GM12878 (cell line): ENCODE data around the gene DNAJA2. TPM values are rescaled to one million over a fixed set of nuclear protein-coding genes. Genes with fewer than 3 reads are reported as not detected.

Experiments
- ATAC-seq: fragments of 200-7000 bp; cut with Tn5 transposase; 3 replicates; pipeline ENCODE4 v1.9.1; 2020; ENCODE audit warnings: mild to moderate bottlenecking, moderate library complexity
- BruUV-seq: library from RNA; stranded (reverse); fragments of 400-500 nt; replicated peaks from 2 replicates; lab custom pipeline; 2021; lab: Mats Ljungman, UMichigan
- CTCF ChIA-PET: fragments of 300-600 bp; sonication (Branson Sonifier 250); formaldehyde crosslinking; extraction: SDS; loops from one replicate; lab custom pipeline; 2021; ENCODE audit warnings: inconsistent platforms; lab: Yijun Ruan, JAX
- POLR2A ChIA-PET: fragments of 350-600 bp; formaldehyde crosslinking; extraction: SDS; loops from one replicate; lab custom pipeline; 2021; ENCODE audit warnings: inconsistent platforms; lab: Charles Lee
- RAD21 ChIA-PET: fragments of 300-600 bp; sonication (Branson Sonifier 250); formaldehyde crosslinking; loops from one replicate; lab custom pipeline; 2023; ENCODE audit warnings: antibody characterized with exemption; ENCODE audit not compliant: unreplicated experiment; lab: Charles Lee
- SMC1A ChIA-PET: fragments of 300-600 bp; sonication (Branson Sonifier 250); formaldehyde crosslinking; loops from one replicate; lab custom pipeline; 2023; ENCODE audit not compliant: unreplicated experiment, uncharacterized antibody; lab: Charles Lee
- DNase-seq: peaks from one replicate; pipeline ENCODE4 v3.0.0-alpha.2; 2011; ENCODE audit warnings: low read depth, low spot score
- FAIRE-seq: peaks from 3 replicates; lab custom pipeline; 2011; peaks lifted over from hg19 to GRCh38; lab: Jason Lieb, UNC
- H2AFZ ChIP-seq: 2 replicates; pipeline ENCODE4 v1.6.0; 2011; ENCODE audit warnings: low read depth, low read length, control low read depth; ENCODE audit not compliant: control insufficient read depth
- H3K27ac ChIP-seq: 2 replicates; pipeline ENCODE4 v1.5.1; 2011; ENCODE audit warnings: control low read depth; ENCODE audit not compliant: control insufficient read depth, insufficient read depth
- H3K27me3 ChIP-seq, 2 experiments: replicated peaks in 1 of 2; 2 replicates each; pipeline versions ENCODE4 v1.6.0 to v1.6.1; 2011; ENCODE audit warnings: low read length in 1 of 2; ENCODE audit not compliant: control insufficient read depth in 2 of 2, insufficient read depth in 2 of 2
- H3K36me3 ChIP-seq, 2 experiments: 2 replicates each; pipeline ENCODE4 v1.5.1; 2011; ENCODE audit warnings: low read length in 1 of 2; ENCODE audit not compliant: control insufficient read depth in 2 of 2, insufficient read depth in 2 of 2
- H3K4me1 ChIP-seq: 2 replicates; pipeline ENCODE4 v1.6.1; 2011; ENCODE audit warnings: mild to moderate bottlenecking, low read length, moderate library complexity, mixed read lengths; ENCODE audit not compliant: control insufficient read depth, insufficient read depth
- H3K4me2 ChIP-seq: 2 replicates; pipeline ENCODE4 v1.6.0; 2011; ENCODE audit warnings: control low read depth; ENCODE audit not compliant: control insufficient read depth, insufficient read depth
- H3K4me3 ChIP-seq: fragments of 200-600 bp; sonication (generic); 2 replicates; pipeline ENCODE4 v1.5.1; 2016
- H3K79me2 ChIP-seq: 2 replicates; pipeline ENCODE4 v1.6.0; 2011; ENCODE audit warnings: low read length; ENCODE audit not compliant: control insufficient read depth, insufficient read depth
- H3K9ac ChIP-seq: 2 replicates; pipeline ENCODE4 v1.8.0; 2011; ENCODE audit warnings: low read length, control low read depth, mixed read lengths; ENCODE audit not compliant: control insufficient read depth, insufficient read depth
- H3K9me3 ChIP-seq: replicated peaks from 3 replicates; pipeline ENCODE4 v1.5.1; 2011; ENCODE audit warnings: mild to moderate bottlenecking, low read length; ENCODE audit not compliant: control insufficient read depth, insufficient read depth
- H4K20me1 ChIP-seq: 2 replicates; pipeline ENCODE4 v1.6.0; 2011; ENCODE audit not compliant: control insufficient read depth, insufficient read depth
- ATF7 ChIP-seq: fragments of 450-650 bp; IDR thresholded peaks from 2 replicates; pipeline ENCODE4 v1.6.1; 2016; ENCODE audit warnings: low read depth, mild to moderate bottlenecking
- BMI1 ChIP-seq: fragments of 450-650 bp; IDR thresholded peaks from 2 replicates; pipeline ENCODE4 v1.6.1; 2016; ENCODE audit warnings: mild to moderate bottlenecking, moderate library complexity, borderline replicate concordance
- BRCA1 ChIP-seq: IDR thresholded peaks from 2 replicates; pipeline ENCODE4 v1.6.1; 2011; ENCODE audit warnings: low read depth, low read length, improper control_type of control experiment
- CHD1 ChIP-seq: IDR thresholded peaks from 2 replicates; pipeline ENCODE4 v1.6.1; 2012; ENCODE audit warnings: low read depth, low read length, improper control_type of control experiment
- CREB1 ChIP-seq: IDR thresholded peaks from 2 replicates; pipeline ENCODE4 v1.6.1; 2012; ENCODE audit warnings: low read depth, mild to moderate bottlenecking, inconsistent platforms
- CREM ChIP-seq: IDR thresholded peaks from 2 replicates; pipeline ENCODE4 v1.6.1; 2014; ENCODE audit warnings: antibody characterized with exemption, low read depth
- EP300 ChIP-seq, 2 experiments: fragments of 150-350 bp in 1 of 2; IDR thresholded peaks; 2 replicates each; pipeline ENCODE4 v1.6.1; 2011 to 2012; ENCODE audit warnings: low read depth in 2 of 2, low read length in 2 of 2, borderline replicate concordance in 1 of 2, improper control_type of control experiment in 1 of 2, inconsistent platforms in 1 of 2; ENCODE audit not compliant: control insufficient read depth in 1 of 2
- IKZF1 ChIP-seq: fragments of 450-650 bp; conservative IDR thresholded peaks from 2 replicates; pipeline ENCODE4 v1.6.1; 2017; ENCODE audit warnings: antibody characterized with exemption, mild to moderate bottlenecking
- IKZF2 ChIP-seq, 2 experiments: fragments of 450-650 bp; IDR thresholded peaks; 2 replicates each; pipeline ENCODE4 v1.6.1; 2017; ENCODE audit warnings: mild to moderate bottlenecking in 2 of 2, moderate library complexity in 2 of 2
- IRF4 ChIP-seq: IDR thresholded peaks from 2 replicates; pipeline ENCODE4 v1.6.1; 2011; ENCODE audit warnings: low read depth, low read length
- KAT2A ChIP-seq: conservative IDR thresholded peaks from 2 replicates; pipeline ENCODE4 v1.6.1; 2011; ENCODE audit warnings: low read depth, low read length; ENCODE audit not compliant: control insufficient read depth
- KDM1A ChIP-seq: fragments of 200-600 bp; sonication (generic); IDR thresholded peaks from 2 replicates; pipeline ENCODE4 v1.6.1; 2016; ENCODE audit warnings: borderline replicate concordance
- LARP7 ChIP-seq: fragments of 450-650 bp; IDR thresholded peaks from 2 replicates; pipeline ENCODE4 v1.6.1; 2017; ENCODE audit warnings: mild to moderate bottlenecking
- NFIC ChIP-seq: IDR thresholded peaks from 2 replicates; pipeline ENCODE4 v1.6.1; 2012; ENCODE audit warnings: low read depth, mild to moderate bottlenecking, inconsistent platforms, low read length, moderate library complexity
- RAD51 ChIP-seq: fragments of 450-650 bp; IDR thresholded peaks from 2 replicates; pipeline ENCODE4 v1.6.1; 2016; ENCODE audit warnings: moderate library complexity, mild to moderate bottlenecking, inconsistent platforms
- SMAD1 ChIP-seq: fragments of 450-650 bp; IDR thresholded peaks from 2 replicates; pipeline ENCODE4 v1.6.1; 2018; ENCODE audit warnings: mild to moderate bottlenecking, low read depth; ENCODE audit not compliant: partially characterized antibody
- SPI1 ChIP-seq: IDR thresholded peaks from 2 replicates; pipeline ENCODE4 v1.6.1; 2011; ENCODE audit warnings: low read depth, mild to moderate bottlenecking, low read length, moderate library complexity, borderline replicate concordance; ENCODE audit not compliant: insufficient read depth
- ZNF217 ChIP-seq: fragments of 450-650 bp; IDR thresholded peaks from 2 replicates; pipeline ENCODE4 v1.6.1; 2017; ENCODE audit warnings: antibody characterized with exemption, mild to moderate bottlenecking
- ZNF274 ChIP-seq: IDR thresholded peaks from one replicate; pipeline ENCODE4 v1.8.0; 2011; ENCODE audit not compliant: insufficient read length, insufficient read depth
- ZSCAN29 ChIP-seq: fragments of 450-650 bp; IDR thresholded peaks from 2 replicates; pipeline ENCODE4 v1.6.1; 2017; ENCODE audit warnings: mild to moderate bottlenecking, moderate library complexity
- WGBS: methylation state at CpG from one replicate; pipeline ENCODE4 v1.1.6; 2016; ENCODE audit warnings: low lambda C conversion rate; ENCODE audit not compliant: insufficient replicate concordance, insufficient coverage; ENCODE audit errors: missing lambda C conversion rate; 5-methylcytosine and 5-hydroxymethylcytosine counted together
- in situ Hi-C: fragments of 300-500 bp; cut with MboI; formaldehyde crosslinking; loops from 9 replicates; pipeline ENCODE4 v1.14.3; 2018; ENCODE audit warnings: mixed read lengths
- intact Hi-C: fragments of 100-400 bp; cut with micrococcal nuclease; formaldehyde crosslinking; loops from one replicate; pipeline ENCODE4 v1.14.2; 2022; ENCODE audit not compliant: unreplicated experiment
- polyA plus RNA-seq, 11 experiments: library from polyadenylated mRNA; depleted of rRNA in 4 of 11; unstranded in 6 of 11; stranded (reverse) in 5 of 11; fragments of >200 nt; fragmentation: Nextera tagmentation in 4 of 11; fragmentation: Illumina TruSeq in 1 of 11; extraction: Ambion mirVana in 4 of 11; extraction: Trizol in 1 of 11; gene quantifications; 1 replicate in 1 of 11; 2 replicates in 10 of 11; pipeline versions ENCODE4 v1.2.1 to v1.2.3, GENCODE V29; 2011 to 2016; ENCODE audit warnings: inconsistent platforms in 2 of 11, missing spikeins in 2 of 11, low read depth in 1 of 11
- total RNA-seq, 4 experiments: library from RNA; depleted of rRNA in 3 of 4; stranded (reverse); fragments of >200 nt in 3 of 4; fragmentation: Illumina TruSeq in 1 of 4; extraction: Trizol in 1 of 4; gene quantifications; 2 replicates each; pipeline versions ENCODE4 v1.2.1 to v1.2.3, GENCODE V29; 2013 to 2021
- TF ChIP-seq, protein P1 (sequence below): fragments of 150-350 bp; IDR thresholded peaks from 2 replicates; pipeline ENCODE4 v1.6.1; 2016; ENCODE audit warnings: low read depth, low read length
- TF ChIP-seq, protein P2 (sequence below): IDR thresholded peaks from 2 replicates; pipeline ENCODE4 v1.6.1; 2011; ENCODE audit warnings: borderline replicate concordance, low read depth, mild to moderate bottlenecking, moderate library complexity, mixed read lengths, low read length; ENCODE audit not compliant: insufficient read depth; ENCODE audit errors: extremely low read length
- TF ChIP-seq, protein P3 (sequence below): fragments of 450-650 bp; IDR thresholded peaks from 2 replicates; pipeline ENCODE4 v1.6.1; 2016; ENCODE audit warnings: mild to moderate bottlenecking

DNAJA2 gene
- total and polyA plus RNA-seq, 10 of the 15 experiments (the other 5 are each of a cell fraction or from before 2014, with no cell fraction given) = 26.2 to 96.4 (median 58.1) TPM

DNA sequence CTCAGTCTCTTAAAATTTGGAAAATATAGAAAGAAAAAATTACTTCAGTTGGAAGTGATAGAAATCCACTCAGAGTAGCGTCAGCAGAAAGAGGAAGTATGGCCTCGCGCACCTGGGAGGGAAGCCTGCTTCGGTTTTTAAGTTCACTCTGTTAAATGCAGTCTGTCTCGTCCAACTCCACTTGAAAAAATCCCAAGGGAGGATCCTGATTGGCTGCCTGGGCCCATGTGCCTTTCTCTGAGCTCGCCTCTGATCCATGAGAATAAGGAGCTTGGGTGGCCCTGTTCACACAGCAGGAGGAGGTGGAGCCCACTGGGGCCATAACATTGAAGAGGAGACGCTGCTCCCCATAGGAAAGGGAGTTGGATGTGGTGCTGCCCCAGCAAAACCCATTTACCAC is 40.7 kb downstream of the DNAJA2 start:
- Histone ChIP-seq H3K9ac (no peak overlapping the region), H3K4me1 (no peaks in the 10 kb centered on the region), H4K20me1 (no peaks in the 10 kb centered on the region), H3K4me2 (no peak overlapping the region), H3K4me3 (no peak overlapping the region), H3K27me3 (no peaks in the 10 kb centered on the region), H3K79me2 (no peaks in the 10 kb centered on the region), H3K27ac (no peak overlapping the region), H3K36me3 (no peaks in the 10 kb centered on the region), H2AFZ (peak overlapping the region; percentile 13), H3K9me3 (no peaks in the 10 kb centered on the region)
- 38% methylated on average over 7 of the region's 7 CpGs for WGBS
- ChIA-PET POLR2A (no interaction called here), SMC1A (no interaction called here), CTCF (interaction anchor here (1.0 to 3.0 kb wide), 2 partner anchors 79 to 259 kb away, joined by 3 to 10 read pairs; no protein-coding TSS in a partner anchor), RAD21 (no interaction called here)
- no TSS peak for BruUV-seq
- intact Hi-C loops = no loop called here
- no peak for DNase-seq
- FAIRE-seq = no peak
- peak; percentile 62 for ATAC-seq
- in situ Hi-C loops = no loop called here
- no peak for TF ChIP-seq LARP7
- TF ChIP-seq KDM1A = no peak
- TF ChIP-seq IKZF2 (IDR thresholded peaks at IDR 0.05) = no peak
- TF ChIP-seq IRF4 = no peak
- TF ChIP-seq, protein P1, sequence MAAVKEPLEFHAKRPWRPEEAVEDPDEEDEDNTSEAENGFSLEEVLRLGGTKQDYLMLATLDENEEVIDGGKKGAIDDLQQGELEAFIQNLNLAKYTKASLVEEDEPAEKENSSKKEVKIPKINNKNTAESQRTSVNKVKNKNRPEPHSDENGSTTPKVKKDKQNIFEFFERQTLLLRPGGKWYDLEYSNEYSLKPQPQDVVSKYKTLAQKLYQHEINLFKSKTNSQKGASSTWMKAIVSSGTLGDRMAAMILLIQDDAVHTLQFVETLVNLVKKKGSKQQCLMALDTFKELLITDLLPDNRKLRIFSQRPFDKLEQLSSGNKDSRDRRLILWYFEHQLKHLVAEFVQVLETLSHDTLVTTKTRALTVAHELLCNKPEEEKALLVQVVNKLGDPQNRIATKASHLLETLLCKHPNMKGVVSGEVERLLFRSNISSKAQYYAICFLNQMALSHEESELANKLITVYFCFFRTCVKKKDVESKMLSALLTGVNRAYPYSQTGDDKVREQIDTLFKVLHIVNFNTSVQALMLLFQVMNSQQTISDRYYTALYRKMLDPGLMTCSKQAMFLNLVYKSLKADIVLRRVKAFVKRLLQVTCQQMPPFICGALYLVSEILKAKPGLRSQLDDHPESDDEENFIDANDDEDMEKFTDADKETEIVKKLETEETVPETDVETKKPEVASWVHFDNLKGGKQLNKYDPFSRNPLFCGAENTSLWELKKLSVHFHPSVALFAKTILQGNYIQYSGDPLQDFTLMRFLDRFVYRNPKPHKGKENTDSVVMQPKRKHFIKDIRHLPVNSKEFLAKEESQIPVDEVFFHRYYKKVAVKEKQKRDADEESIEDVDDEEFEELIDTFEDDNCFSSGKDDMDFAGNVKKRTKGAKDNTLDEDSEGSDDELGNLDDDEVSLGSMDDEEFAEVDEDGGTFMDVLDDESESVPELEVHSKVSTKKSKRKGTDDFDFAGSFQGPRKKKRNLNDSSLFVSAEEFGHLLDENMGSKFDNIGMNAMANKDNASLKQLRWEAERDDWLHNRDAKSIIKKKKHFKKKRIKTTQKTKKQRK = no peak
- no peak for TF ChIP-seq KAT2A
- no peak for TF ChIP-seq ATF7
- no peak for TF ChIP-seq CREB1
- TF ChIP-seq, protein P2, sequence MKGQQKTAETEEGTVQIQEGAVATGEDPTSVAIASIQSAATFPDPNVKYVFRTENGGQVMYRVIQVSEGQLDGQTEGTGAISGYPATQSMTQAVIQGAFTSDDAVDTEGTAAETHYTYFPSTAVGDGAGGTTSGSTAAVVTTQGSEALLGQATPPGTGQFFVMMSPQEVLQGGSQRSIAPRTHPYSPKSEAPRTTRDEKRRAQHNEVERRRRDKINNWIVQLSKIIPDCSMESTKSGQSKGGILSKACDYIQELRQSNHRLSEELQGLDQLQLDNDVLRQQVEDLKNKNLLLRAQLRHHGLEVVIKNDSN = peak; percentile 61
- TF ChIP-seq, protein P3, sequence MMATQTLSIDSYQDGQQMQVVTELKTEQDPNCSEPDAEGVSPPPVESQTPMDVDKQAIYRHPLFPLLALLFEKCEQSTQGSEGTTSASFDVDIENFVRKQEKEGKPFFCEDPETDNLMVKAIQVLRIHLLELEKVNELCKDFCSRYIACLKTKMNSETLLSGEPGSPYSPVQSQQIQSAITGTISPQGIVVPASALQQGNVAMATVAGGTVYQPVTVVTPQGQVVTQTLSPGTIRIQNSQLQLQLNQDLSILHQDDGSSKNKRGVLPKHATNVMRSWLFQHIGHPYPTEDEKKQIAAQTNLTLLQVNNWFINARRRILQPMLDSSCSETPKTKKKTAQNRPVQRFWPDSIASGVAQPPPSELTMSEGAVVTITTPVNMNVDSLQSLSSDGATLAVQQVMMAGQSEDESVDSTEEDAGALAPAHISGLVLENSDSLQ = no peak
- no peak for TF ChIP-seq ZNF274
- no peak for TF ChIP-seq CHD1
- TF ChIP-seq ZNF217 = no peak
- TF ChIP-seq BRCA1 = no peak
- TF ChIP-seq ZSCAN29 = no peak
- TF ChIP-seq SPI1 = peak; percentile 40; the same call in 1 of the 2 replicates
- TF ChIP-seq IKZF1 = peak; percentile 26
- TF ChIP-seq BMI1 = no peak
- TF ChIP-seq SMAD1 = no peak
- no peak for TF ChIP-seq NFIC
- no peak for TF ChIP-seq RAD51
- no peak for TF ChIP-seq EP300 (IDR thresholded peaks at IDR 0.05; ENCODE audit: borderline replicate concordance in 1 of 2, control insufficient read depth in 1 of 2, low read depth in 2 of 2, low read length in 2 of 2)
- no peak for TF ChIP-seq CREM
